HG02571 (cell line): ENCODE data around the gene BCL2L1.

Source experiments
- ATAC-seq: cut with Tn5 transposase; IDR thresholded peaks from one replicate; pipeline ENCODE4 v1.9.1; 2021; ENCODE audit warnings: mild to moderate bottlenecking, moderate library complexity; ENCODE audit not compliant: unreplicated experiment

The BCL2L1 gene

GRCh38 chr20:31710423-31711108, 12.1 kb downstream of the BCL2L1 start:
- no peak for ATAC-seq

- ATAC-seq: no peak
Measured at GRCh38 chr20:31709939-31710338, 12.7 kb downstream of the BCL2L1 start.

GRCh38 chr20:31708736-31709534, 13.7 kb downstream of the BCL2L1 start:
- ATAC-seq: no peak

DNA sequence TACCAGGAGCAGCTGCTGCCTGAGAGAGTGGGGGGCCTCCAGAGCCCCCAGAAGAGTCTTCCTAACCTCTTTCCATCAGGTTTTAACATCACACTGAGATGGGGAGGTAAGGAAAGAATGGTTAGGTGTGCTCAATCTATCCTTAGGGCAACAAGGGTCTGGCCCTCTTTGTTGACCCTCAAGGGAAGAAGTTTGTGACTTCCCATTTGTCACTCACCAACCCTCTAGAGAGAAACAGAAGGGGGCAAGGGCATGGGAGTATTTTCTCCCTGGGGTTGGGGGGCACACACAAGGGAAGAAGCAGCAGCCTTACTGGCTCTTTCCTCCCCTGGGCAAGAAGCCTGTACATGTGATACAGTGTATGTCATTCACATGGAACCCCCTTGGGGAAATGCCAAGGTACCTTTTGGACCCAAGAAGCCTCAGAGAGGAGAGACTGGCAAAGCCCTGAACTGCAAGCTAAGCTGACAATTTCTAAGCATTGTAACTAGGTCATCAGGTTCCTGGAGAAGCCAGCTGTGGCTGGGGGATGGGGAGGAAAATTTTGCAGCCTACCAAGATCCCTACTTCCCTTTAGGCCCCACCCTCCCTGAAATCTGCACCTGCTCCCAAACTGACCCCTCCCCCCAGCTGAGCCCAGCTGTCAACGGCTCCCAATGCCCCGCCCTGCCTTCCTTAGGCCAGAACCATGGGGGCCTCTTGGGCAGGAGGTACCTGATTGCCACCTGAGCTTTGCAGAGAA, 14.5 kb downstream of the BCL2L1 start:
- ATAC-seq: no peak

DNA sequence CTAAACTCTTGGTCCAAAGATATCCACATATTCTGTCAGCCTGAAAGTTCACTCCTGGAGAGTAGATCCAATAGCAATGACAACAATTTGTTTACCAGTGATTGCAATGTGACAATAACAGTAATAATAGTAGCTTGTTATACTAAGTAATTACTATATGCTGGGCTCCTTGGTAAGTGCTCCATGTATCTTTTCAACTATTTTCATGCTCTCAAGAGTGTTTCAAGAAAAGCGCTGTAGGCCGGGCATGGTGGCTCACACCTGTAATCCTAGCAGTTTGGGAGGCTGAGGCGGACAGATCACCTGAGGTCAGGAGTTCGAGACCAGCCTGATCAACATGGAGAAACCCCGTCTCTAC, 15.4 kb downstream of the BCL2L1 start:
- ATAC-seq: no peak

GRCh38 chr20:31706607-31707257, 15.9 kb downstream of the BCL2L1 start:
- ATAC-seq: no peak

DNA sequence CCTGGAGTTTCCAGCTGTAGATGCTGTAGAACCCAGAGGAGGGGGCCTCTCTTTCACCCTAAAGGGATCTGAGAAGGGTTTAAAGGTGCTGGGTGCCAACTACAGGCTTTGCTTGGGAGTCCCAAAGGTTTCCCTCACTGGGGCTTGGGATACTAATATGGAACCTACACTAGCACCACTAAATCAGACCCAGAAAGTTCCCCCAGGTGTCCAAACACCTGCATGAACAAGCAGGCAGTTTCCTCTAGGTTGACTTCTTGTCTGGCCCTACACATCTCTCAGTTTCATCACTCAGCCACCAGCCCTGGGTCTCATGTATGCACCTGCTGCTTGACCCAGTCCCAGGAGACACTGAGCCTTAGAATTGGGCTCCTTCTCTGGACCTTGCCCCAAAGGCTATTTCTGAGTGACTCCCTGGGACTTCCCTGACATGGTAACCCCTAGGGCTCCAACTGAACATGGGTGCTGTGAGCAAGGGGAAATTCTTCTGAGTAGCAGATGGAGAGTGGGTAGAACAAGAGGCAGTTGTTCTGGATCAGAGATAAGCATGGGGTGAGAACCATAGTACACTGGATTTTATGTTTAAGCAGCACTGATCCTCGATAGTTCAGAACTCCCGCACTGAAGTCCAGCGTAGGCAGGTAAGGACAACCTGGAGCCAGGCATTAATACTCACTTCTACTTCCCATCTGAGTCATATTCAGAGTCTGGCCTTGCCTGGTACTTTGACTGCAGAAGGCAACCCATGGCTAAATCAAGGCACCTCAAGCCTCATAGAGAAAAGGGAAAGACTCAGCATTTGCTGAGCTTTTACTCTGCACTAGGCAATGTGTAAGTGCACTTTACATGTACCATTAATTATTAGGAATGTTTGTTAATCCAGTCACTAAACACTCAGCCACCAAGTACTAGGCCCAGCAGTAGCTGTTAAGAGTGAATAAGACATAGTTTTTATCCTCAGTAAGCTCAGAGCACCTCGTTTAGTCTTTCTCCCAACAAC, 16.8 kb downstream of the BCL2L1 start:
- peak; percentile 93 for ATAC-seq

DNA sequence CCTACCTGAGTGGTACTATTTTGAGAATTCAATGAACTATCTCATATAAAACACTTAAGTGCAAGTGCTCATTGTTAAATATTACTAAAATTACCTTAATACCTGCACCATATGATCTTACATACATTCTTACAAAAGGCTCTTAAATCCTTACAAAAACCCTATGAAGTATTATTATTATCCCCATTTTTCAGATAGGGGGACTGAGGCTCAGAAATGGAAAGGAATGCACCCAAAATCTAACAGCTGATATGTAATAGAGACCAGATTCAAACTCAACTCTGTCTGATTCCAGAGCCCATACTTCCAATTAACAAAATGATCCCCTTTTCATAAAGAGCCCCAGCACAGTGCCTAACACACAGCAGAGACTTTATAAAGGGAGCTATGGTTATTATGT, 17.5 kb downstream of the BCL2L1 start:
- no peak for ATAC-seq

GRCh38 chr20:31704225-31705119, 18.2 kb downstream of the BCL2L1 start:
- ATAC-seq: no peak

- ATAC-seq: no peak
Measured at GRCh38 chr20:31701591-31701990, 21.1 kb downstream of the BCL2L1 start.

DNA sequence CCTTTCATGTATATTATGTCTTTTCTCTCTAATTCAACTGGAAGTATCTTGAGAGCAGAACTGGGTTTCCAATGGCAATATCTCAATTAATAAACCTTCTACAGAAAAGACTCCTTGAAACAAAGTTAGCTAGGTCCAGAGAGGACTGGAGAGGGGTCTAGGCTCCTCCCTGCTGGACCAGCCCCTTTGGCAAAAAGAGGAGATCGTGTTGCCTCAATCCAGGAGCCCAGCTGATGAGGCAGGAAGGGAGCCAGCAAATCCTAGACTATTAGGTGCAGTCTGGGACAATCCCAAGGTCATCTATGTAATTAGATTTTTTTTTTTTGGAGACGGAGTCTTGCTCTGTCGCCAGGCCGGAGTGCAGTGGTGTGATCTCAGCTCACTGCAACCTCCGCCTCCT, 21.9 kb downstream of the BCL2L1 start:
- ATAC-seq: no peak

DNA sequence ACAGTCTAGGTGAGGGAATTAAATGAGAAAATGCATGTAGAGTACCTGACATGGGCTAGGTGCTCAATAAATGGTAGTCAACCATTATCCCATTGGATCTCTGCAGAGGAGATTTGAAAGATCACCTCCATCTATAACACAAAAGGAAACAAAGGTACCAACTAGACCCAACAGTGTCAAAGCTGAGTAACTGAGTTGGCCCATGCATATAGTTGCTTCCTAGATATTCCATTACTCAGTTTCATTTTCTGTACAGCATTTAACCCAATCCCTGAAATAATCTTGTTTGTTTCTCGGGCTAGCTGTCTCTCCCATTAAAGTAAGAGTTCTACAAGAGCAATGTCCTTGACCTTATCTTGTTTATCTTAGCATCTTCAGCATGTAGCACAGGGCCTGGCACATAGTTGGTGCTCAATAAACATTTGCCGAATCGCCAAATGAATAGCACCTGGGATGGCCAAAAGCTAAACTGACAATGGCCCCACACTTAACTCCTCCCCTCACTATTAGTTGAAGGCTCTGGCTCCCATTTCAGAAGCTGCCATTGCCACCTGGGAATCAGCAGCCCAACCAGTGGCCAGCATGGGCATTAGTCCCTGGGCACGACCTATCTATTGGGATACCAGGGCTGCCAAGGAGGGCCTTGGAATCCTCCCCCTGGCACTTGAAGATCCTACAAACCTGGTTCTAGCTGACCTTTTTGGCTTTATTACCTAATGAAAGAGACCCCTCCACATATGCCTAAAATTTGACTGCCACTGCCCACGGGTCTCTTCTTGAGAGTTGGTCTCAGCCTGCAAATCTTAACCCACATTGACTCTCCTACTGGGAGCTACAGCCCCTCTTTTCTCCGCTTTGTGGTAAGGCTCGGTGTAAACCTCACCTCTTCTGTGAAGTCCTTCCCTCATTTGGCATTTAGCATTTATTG, 22.6 kb downstream of the BCL2L1 start:
- no peak for ATAC-seq

DNA sequence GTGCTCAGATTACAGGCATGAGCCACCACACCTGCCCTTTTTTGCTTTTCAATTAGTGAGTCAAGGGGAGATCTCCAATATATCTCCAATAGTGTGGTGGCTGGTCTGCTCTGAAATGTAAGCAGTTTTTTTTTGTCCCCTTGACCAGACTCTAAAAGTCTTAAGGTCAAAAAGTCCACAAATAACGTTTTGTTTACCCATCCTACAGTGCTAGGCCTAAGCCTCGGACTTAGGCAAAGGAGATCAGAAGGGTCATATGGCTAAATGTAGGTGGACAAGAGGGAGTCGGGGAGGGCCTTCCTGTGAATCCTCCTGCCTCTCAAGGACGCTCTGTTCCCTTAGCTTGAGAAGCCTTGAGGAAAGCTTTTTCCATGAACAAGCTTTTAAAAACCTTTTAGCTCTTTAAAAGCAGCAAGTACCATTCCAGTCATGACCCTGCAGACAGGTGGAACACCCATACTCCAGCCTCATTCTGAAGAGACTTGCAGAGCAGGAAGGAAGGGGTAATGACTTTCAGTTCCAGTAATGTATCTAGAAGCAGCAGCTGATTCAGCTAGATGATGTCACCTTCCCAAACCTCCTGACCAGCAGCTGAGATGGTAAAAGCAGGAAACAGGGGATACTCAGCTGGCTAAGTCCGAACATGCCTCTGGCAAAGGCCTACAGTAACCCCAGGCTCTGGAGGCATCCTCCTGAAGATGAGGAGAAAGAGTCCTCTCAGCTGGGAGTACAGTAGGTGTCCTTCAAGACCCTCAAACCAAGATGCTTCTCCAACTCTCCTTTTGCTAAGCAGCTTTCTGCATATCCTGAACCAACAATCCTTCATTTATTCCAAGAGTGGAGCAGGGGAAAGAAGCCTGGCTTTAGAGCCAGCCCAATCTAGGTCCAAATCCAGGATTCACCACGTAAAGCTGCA, 23.6 kb downstream of the BCL2L1 start:
- peak; percentile 88 for ATAC-seq

GRCh38 chr20:31698243-31698802, 24.3 kb downstream of the BCL2L1 start:
- ATAC-seq: no peak

DNA sequence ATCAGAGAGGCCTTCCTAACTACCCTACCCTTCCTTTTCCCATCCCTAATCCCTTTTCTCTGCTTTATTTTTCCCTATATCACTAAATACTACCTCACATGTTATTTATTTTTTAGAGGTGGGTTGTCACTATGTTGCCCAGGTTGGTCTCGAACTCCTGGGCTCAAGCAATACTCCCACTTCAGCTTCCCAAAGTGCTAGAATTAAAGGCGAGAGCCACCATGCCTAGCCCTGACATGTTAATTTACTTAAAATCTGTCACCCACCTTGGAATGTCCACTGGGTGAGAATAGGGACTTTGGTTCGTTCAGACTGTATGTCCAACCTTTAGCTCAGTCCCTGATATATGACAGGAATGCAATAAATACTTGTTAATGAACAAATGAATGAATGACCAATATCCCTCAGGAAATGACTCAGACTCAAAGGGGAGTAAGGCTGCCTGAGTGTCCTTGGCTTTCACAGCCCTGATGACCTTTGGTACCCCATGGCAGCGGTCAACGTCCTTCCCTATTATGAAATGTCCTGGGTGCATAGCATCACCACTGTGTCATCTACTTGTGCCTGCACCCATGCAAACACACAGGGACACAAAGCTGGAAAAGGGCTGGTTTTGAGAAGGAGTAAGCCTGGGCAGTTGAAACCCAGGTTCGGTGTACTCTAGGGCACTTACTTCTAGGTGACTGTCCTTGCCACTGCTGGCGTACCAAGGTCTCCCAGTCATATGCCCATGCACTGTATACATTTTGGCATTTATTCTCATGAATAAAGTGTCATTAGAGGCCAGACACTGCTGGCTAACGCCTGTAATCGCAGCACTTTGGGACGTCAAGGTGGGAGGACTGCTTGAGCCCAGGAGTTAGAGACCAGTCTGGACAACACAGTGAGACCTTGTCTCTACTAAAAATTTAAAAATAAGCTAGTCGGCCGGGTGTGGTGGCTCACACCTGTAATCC, 26.5 kb downstream of the BCL2L1 start:
- ATAC-seq: no peak
